ENCODE results near the gene ACOX3.

ACOX3 gene

DNA sequence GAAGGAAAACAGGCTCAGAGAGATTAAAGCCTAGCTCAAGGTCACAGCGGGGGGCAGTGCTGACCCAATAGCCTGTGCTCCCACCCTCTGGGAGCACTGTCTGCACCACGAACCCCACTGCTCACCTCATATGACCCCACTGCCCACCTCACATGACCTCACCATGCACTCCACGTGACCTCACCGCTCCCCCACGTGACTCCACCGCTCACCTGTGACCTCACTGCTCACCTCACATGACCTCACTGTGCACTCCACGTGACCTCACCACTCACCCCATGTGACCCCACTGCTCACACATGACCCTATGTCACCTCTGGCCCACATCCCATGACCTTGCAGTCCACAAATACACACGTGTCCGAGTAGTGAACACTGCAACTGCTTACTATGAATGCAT lies 55.4 kb downstream of the ACOX3 start:
- no peak for DNase-seq

DNA sequence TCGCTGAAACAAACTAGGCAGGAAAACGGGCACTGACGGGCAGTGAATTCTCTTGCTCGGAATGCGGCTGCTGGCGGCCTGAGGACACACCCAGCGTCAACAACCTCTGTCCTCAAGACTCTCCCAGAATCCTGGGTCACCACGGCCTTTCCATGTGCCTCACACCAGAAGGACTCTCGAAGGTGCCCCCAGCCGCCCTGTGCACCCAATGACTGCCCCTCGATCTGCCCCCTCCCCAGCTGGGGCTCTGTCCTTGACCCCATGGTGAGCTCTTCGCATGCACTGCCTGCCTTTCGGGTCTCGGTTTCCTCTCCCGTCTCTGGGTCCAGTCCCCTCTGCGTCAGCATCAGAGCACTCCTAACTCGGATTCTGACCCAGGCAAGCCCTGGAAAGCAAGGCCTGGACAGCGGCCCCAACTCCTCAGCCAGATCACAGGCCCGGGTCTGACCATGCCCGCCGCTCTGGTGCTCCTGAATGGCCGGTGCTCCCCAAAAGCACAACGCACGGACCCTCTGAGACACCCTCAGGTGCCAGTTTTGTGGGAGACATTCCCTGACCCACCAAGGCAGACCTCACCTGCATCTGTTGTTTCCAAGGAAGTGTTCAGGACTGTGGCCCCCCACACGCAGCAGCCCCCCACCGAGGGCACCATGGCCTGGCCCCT lies 56.0 kb downstream of the ACOX3 start:
- no peak for DNase-seq

DNA sequence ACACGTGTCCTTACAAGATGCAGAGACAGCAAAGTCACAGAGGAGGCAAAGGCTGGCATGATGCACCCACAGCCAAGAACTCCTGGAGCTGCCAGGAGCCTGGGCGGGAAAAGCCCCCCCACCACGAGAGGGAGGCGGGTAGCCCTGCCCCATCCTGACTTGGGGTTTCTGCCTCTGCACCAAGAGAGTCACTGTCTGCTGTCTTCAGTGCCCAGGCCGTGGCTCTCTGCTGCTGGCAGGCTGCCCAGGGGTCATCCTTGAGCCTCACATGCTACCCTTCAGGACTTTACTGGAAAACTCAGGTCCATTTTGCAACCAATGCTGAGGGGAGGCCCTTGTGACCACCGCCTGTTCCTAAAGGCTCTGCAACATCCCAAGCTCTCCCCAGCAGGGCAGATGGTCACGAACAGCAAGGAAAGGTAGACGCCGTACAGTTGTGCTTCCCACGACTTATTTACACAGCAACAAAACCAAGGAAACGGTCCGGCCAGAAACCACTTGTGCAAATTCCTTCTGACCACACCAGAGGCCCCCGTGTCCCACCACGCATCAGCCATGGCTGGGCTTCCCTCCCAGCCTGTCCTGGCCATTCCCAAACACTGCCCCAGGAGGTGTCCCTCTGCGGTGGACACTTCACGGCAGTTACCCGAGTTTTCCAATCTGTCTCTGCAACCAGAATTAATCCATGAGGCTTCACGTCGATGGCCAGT lies 56.9 kb downstream of the ACOX3 start:
- no peak for DNase-seq

DNA sequence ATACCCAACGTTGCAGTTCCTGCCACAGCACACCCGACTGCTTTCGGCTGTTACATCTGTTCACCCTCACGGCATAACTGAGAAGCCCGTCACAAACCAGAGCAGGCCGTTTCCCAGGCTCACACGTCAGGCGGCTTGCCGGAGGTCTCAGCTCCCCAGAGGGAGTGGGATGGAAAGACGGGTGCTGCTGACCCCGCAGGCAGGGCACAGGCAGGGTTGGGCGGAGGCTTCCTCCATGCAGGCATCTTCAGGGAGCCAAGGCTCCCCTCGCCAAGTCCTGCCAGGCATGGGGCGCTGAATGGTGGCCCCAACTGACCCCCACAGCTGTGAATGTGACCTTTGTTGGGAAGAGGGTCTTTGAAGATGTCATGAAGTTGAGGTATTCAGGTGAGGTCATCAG lies 57.5 kb downstream of the ACOX3 start:
- DNase-seq = no peak

DNA sequence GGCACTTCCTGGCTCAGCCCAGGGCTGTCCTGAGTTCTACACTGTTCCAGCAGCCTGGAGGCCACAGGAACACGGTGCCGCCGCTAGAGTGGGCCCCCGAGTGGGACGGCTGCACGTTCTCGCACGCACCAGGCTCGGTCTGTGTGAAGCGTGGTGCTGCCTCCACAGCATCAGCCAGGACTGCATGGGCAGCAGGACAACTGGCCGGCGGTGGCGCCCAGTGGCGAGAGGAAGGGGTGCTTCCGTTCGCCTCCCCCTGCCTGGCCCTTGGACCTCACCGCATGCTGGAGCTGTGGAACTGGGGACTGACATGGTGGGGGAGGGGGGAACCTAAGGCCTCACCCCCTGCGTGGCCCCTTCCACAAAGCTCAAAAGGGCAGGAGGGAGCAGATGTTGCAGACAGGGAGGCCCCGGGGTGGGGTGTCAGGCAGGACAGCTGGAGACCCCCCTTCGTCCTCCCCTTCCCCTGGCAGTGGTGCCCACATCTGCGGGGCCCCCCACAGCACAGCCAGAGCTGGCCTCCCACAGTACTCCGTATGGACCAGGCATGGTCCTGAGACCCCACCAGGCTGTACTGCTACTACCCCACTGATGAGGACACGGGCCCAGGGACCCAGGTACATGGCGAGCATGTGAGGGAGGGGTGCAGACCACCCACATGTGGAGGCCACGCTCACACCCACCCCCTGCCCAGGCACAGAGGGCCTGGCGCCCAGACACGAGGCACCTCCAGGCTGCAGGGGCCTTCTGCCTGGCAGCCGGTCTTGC lies 58.5 kb downstream of the ACOX3 start:
- DNase-seq = no peak

DNA sequence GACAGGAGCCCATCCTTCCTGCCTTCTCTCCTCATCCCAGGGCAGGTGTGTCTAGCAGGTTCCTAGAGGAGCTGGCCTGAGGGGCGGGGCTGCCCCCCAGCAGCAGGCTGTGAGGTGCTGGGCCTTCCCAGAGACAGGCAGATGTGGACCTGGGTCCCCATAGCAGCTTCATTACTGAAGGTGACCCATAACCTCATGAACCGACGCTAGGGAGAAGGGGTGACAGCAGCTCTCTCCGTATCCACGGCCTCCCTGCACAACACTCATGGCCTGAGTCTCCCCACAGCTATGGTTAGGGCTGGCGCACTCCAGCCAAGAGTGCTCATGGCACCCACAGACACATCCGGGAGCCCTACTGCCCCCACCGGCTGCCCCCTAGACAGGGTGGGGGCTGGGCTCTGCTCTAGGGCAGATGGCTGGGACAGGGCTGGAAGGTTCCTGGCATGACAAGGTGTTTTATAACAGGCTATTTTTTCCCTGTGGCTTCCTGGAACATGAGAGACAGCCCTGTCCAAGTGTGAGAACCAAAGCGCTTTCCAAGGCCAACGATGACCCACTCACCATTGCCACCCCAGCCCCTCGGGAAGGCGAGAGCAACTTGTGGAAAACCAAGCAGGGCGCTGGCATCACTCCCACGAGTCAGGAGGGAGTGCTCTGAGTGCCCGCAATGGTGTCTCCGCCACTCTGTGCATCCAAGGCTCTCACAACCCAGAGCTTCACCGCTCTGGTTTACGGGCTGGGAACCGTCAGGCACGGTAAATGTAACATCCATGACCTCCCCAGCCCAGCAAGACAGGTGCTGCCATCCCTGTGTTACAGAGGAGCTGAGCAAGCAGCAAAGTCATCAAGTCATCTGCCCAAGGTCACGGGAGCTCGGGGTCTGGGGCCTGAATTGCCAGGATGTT lies 59.8 kb downstream of the ACOX3 start:
- no peak for DNase-seq

DNA sequence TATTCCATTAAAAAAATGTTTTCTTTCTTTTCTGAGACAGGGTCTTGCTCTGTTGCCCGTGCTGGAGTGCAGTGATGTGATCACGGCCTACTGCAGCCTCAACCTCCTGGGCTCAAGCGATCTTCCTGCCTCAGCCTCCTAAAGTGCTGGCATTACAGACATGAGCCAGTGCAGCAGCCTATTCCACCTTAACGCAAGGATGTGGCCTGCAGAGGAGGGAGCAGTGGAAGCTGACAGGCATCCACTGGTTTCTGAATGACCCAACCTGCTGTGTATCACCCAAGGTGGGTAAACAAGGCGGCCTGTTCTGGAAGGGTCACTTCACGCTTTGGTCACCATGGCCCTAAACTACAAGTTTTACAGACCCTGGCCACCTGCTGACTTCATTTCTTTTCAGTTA lies 60.8 kb downstream of the ACOX3 start:
- no peak for DNase-seq

DNA sequence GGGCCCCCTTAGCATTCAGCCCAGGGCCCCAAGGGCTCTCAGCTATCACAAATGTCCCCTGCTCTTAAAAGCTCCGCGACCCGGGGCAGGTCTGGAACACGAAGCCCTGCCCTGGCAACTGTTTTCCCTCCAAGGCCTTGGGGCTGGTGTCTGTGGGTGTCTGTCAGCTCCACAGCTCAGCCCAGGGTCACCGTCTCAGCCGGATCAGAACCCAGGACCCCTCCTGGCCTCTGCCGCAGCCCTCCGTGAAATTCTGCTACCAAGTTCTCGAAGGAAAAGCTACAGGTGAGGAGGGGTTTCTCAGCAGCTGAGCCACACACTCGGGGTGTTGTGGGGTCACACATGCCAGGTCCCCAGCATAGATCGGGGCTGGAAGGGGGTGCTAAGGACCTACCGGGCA lies 61.2 kb downstream of the ACOX3 start:
- no peak for DNase-seq

DNA sequence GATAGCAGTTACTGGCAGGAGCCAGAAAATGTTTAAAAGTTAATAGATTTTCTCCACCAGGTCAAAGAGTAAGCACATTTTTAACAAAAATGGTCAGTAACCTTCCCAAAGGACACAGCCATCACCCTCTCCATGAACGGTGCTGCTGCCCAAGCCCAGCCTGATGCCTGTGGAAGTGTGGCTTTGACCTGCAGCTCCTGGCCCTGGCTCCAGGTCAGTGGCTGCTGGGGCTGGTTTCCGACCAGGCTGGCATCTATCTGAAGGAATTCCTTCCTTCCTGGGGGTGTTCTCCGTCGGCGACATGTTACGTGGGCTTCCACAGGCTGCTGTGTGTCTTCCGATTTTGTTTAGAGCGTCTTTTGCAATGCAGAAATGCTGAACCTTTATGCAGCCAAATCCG lies 61.7 kb downstream of the ACOX3 start:
- DNase-seq = no peak

DNA sequence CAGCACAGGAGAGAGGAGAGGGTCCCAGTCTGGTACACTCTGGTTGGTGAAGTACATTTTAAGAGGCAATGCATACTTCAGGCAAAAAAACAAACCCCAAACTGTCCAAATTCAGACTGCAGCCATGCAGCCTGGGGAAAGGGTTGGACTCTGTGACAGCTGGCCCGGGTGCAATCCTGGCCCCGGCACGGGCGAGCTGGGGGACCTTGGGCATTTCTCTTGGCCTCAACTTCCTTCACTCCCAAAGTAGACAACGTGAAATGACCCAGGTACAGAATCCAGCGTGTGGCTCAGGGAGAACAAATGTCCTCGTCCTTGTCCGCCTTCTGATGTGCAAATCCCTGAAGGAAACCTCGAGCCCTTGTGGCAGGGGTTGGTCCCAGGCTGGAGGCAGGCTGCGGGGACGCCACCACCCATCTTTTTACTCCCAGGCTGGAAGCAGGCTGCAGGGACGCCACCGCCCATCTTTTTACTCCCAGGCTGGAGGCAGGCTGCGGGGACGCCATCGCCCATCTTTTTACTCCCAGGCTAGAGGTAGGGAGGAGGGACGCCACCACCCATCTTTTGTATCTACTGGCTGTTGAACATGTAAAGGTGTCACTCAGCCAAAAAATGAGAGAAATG lies 62.3 kb downstream of the ACOX3 start:
- DNase-seq = no peak

DNA sequence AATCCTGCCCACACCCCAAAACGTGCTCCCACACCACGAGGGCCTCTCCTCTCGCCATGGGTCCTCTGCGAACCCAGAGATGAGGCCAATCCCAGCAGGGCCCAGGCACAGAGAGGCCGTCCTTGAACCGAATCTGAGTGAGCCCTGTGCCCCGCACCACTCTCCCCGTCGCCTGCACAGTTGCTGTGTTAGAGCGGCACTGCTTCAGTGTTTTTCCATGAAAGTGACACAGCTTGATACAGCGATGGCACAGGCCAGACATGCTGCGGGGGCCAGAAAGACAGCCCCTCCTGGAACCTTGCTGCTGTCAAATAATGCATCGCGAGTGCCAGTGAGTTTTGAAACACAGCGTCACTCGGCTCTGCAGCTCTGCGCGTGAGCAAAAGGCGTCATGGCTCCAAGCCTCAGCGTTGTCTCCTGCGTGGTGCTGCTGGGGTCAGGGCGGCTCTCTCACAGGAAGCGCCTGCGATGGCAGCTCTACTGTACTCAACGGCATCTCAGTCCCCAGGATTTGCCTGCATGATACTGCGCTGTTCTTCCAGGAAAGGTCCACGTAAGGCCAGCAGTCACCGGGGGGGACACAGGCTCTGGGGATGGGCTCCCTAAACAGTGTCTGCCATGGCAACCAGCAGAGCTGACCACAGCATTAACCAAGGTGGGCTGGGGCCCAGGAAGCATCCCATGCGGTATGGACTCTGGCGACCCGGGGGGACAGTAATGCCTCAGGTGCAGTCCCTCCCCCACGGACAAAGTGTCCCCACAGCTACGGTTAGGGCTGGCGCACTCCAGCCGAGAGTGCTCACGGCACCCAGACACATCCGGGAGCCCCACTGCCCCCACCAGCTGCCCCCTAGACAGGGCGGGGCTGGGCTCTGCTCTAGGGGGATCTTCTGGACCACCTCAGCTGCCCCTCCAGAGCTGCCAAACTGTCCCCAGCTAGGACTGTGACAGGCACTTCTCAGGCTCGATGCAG lies 63.1 kb downstream of the ACOX3 start:
- DNase-seq = no peak

DNA sequence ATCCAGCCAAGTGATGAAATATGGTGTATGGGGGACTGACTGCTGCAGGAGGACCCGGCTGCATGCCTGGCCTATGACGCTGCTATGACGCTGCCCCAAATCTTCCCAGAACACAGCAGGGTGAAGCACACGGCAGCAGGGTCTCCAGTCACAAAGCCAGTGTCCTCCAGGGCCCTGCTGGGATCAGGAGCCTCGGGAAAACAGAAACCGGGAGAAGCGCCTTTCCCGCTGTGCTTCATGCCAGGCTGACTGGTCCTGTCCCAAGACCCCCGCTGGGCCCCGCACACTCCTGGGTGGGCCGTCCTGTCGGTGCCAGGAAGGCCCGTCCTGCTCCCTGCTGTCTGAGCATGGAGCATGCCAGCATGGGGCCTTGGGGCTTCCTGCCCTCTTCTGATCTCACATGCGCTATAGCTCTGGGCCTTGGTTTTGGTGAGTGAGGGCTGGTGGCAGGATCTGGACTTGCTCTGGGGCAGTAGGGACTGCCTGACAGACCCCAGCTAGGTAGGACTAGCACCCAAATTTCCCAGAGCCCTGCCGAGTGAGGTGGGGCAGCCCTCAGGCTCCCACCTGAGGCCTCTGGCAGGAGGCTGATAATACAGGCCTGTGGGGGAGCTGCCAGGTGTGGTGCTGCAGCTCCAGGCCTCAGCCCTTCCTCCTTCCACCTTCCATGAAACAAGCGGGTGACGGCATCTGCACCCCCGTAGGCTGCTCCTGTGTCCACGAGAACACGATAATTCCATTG lies 64.0 kb downstream of the ACOX3 start:
- DNase-seq = no peak

DNA sequence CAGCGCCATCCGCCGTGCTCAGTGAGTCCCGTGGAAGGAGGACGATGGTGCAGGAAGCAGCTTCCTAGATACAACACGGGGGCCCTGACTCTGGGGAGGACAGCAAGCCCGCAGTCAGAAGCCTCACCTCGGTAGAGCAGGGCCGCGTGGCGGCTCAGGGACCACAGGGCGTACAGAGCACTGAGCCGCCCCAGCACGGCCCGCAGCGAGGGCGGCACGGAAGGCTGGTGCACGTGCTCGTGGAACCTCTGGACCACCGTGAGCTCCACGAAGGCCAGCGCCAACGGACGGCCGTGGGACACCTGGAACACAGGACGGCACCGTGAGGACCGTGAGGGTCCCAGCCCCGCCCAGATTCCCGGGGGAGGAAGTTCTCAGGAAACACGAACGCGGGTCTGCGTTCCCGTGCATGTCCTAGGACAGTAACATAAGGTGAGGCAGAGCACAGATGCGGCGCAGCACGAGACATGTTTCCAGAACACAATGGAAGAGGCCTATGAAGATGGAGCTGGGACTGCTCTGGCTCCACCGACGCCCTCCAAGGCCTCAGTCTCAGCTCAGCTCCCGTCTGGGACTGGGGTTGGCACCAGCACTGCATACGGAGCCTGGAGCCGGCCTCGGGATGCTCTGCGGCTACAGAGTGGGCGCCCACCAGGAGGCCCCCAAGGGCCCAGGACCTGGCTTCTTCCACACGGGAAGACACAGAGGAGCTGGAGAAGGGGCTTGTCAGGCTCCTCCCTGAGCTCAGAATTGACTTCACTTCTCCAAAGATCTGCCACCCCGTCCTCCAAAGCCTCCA lies 65.5 kb downstream of the ACOX3 start:
- no peak for DNase-seq

DNA sequence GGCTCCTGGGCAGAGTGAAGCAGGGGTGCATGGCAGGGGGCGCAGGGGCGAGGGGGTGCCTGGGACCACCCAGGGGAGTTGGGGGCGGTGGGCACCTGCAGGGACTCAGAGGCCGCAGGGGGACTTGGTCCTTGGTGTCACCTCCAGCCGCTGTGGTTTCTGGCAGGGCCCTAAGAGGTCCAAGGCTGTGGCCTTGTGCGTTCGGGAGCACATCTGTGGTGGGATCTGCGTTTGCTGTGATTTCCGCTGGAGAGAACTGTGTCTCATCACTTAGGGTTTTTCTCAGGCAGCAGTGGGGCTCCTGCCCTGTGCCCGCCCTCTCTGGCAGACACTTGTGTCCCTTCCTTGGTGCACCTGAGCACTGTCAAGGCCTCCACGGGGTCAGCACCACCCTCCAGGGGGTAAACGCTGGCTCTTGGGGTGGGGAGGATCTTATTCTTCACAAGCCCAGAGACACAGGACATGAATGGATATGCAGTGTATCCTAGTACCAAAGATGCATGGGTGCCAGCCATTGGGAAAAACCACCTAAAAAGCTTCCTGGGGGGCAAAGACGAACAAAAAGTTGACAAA lies 66.5 kb downstream of the ACOX3 start:
- no peak for DNase-seq

DNA sequence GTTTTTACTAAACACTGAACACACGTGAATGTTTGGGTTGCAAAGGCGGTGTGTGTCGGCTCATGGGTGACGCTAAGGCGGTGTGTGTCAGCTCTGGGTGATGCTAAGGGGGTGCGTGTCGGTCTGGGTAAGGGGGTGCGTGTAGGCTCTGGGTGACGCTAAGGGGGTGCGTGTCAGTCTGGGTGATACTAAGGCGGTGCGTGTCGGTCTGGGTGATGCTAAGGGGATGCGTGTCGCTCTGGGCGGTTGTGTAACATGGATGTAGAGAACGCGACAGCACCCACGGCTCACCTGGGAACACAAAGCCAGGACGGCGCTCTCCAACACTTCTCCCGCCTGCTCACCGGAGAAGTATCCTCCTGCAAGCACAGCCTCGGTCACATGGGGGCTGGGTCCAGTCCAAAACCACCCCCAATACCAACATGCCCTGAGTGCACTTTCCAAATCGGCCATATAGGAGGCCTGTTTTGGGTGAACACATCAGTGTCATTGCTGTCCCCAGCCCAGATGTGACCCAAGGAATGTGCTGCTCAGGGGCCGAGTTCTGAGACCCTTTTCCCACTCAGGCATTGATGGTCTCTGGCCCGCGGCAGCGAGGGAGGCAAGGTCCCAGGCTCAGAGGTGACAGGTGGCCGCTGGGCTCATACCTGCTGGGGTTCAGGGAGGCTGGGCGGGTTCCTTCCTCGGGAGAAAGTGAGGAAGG lies 67.1 kb downstream of the ACOX3 start:
- DNase-seq = no peak

DNA sequence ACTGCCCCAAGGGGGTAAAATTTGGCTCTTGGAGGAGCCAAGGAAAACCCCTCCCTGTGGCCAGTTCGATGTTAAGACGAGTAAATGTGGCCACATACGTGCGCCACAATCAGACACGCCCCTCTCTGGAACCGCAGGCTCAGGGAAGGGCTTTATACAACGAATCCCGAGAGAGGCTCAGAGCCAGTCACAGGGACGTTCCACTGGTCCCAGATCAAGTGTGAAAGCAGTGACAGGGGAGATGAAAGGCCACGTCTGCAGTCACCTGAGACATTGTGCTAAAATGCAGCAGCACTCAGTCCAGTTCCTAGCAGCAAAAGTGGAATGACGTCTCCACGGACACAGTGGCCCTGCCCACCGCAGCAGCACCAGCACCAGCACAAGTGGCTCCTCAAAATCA lies 68.0 kb downstream of the ACOX3 start:
- no peak for DNase-seq

DNA sequence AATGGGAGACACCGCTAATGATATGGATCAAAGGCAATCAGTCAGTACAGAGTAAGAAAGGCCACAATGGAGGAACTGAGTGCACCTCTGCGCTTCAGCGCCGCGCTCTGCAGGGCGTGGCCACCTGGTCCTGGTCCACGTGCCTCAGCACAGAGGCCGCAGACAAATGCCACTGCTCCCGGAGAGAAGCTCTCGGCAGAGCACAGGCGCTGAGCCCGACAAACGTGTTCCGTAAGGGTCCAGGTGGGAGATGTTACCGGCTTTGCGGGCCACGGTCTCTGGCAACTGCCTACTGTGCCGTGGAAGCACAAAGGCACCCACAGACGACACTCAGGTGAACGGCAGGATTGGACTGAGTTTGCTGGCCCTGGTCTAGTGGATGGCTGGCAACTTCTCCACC lies 68.9 kb downstream of the ACOX3 start:
- DNase-seq = no peak

DNA sequence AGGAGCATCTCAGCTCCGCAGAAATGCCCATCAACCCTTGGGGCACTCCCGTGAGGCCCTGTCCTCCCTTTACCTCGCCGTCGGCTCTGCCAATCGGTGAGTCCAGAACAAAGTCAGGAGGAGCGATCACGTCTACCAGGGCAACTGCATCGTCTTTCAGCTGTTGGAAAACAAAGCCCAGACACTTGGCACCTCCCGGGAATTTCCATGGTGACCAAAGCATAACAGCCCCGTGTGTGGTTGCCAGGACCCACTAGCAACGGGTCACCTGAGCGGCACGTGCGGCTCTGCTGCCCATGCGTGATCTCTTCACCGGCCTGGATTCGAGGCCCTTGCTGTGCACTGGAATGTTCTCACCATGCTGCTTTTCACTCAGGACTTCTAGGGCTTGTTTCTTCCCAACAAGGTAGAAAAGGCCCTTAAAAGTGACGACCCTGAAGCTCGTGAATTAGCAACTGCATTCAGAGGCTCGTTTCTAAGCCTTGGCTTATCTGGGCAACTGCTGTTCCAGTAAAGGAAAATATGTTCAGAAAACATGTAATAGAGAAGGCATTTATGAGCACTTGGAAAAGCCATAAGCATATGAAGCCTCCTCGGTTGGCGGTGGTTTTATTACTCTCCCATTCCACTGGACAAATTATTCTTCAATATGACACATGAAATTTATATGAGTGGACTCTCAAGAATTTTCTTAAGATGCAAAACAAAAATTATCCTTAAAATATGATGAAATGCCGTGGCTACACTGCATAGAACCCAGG lies 69.5 kb downstream of the ACOX3 start:
- no peak for DNase-seq
